ENCODE measurements around the gene CCT3.

The CCT3 gene

DNA sequence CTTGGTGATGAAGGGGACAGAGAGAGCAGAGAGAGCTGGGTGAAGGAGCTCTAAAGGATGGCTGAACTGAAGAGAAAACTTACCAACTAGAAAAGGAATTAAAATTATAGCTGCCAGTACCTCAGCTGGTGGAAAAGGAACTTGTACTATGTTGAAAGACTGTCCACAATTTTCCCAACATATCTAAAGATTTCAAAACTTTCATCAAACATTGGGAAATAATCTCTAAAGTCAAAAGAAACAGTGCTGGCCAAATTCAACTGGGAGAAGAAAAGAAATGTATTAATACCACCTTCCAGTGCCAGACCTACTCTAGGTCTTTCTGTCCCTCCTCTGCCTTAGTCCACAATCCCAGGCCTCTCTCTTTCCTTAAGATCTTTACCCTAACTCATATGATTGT is 61.6 kb downstream of the CCT3 start:
- no peak for DNase-seq

DNA sequence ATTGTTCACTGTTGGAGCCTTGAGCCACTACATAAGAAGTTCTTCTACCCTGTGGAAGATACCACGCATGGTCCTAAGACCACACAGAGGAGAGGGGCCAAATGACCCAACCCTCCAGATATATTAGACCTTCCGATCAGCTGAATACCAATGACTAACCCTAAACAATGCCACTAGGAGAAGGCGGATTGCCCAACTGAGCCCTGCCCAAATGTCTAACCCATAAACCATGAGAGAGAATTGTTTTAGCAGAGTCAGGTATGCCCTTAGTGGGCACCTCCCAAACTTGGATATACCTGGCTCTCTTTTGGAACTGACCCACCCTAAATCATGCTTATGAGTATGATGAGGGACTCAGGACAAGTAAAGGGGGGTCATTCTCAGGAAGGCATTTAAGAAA is 67.8 kb downstream of the CCT3 start:
- no peak for DNase-seq

DNA sequence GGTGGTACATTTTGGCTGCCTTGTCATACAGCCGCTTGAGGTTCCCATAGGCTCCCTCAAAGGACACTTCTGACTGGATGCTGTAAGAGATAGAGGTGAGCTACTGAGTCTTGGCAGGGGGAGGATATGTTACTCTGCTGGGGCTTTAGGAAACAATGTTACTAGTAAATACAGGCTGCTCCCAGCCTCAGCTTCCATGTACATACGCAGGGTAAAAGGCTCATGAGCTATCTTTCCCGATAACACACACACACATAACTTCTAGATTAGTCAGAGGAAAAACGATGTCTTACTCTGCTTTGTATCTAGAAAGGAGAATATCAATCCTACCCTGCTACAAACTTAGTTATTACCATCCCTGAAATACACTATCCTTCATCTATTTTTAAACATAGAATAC is 69.8 kb downstream of the CCT3 start:
- no peak for DNase-seq

DNA sequence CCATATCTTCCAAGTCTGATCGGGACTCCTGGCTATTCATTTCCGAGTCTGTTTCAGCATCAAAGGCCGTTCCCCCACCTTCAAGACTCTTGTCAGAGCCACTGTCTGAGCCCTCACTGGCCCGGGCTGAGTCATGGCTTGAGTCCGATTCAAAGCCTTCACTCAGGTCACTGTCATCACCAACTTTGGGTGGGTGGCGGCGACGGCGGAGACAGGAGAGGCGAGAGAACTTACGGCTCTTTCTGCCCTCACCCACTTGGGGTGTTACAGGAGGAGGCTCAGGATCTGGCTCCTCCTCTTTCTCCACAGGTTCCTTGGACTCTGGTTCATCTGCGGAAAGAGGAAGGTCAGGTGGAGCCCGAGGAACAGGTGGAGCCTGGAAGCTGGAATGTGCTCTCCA is 72.0 kb downstream of the CCT3 start:
- DNase-seq = no peak

DNA sequence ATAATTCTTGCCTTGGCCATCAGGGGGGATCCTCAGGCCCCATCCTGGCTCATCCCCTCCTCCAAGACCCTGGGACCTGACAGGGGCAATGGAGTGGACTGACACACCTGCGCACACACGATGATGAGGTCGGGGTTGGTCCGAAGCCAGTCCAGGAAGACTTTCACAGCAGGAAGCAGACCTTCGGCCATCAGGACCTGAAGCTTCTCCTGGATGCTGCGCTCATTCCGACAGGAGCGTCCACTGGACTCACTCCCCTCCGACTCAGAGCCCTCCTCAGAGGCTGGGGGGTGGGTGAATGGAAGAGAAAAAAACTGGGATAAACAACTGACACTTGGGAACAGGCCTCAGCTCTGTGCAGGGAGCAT is 74.8 kb downstream of the CCT3 start:
- no peak for DNase-seq

DNA sequence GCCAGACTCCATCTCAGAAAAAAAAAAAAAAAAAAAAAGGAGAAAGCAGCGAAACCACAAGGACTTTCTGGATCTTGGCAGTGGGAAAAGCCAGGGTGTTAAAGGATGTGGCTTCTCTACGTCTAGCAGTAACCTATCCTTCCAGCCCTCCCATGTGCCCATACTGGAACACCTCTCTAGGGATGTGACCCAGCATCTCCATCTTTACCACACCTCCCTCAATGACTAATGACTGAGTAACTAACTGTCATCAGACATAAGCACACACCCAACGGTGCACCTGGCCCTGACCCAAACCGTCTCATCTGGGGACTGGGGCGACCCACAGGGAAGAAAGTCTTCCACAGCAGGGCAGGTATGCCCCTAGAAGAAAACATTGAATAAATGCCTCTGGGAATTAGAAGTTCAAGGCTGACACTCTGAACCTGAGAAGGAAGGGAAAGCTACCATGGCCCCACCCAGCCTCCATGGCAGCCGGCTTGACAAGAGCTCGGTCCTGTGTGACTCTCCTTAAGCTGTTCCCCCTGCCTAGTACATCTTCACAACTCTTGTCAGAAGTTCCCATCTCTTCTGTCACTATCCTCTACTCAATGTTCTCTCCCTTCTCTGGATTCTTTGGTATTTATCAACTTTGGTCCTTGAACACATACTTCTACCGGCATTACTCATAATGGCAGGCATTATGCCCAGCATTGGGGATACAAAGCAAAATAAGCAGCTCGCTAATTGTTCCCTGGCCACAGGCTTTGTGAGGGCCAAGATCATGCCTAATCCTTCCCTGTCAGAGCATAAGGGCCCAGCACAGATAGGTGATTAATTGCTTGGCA is 75.4 kb downstream of the CCT3 start:
- no peak for DNase-seq

DNA sequence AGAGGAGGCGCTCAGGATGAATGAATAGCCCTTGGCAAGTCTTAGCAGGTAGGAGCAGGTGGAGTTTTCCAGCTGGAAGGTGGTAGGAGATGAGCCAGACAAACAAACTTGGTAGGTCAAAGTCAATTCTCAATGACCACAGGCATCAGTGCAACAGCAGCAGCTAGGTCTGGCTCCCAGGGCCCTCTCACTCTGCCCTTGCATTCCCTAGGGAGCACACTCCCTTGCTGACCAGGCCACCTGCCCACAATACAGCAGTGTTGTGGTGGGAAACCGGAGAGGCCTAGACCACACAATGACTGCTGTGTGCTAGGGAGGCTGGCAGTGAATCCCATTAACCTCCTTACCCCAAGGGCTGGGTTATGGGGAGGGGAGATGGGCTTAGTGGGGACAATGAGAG is 77.2 kb downstream of the CCT3 start:
- DNase-seq = no peak

DNA sequence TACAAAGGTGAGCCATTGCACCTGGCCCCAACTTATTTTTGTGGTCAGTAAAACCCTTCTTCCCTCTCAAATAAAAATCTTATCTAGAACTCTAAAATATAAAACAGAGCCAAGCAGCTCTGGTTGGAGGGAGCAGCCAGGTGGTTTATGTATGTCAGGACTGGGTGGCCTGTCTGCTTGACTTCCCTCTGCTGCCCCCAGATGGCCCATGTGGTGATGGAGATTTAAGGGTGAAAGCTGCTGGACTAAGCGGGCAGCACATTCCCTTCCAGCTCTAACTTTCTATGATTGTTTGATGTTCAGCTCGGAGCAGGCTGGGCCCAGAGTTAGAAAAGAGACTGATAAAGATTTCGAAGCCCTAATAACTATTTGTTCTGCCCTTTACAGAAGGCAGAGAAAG is 78.3 kb downstream of the CCT3 start:
- DNase-seq = no peak
